ENCODE results near the gene PTBP1. TPM values are rescaled to one million over a fixed set of nuclear protein-coding genes. Genes with fewer than 3 reads are reported as not detected.

PTBP1 gene
- total and polyA plus RNA-seq, 9 of the 15 experiments (the other 6 are each of a cell fraction or from before 2014, with no cell fraction given) = 14.0 to 759 (median 234) TPM

DNA sequence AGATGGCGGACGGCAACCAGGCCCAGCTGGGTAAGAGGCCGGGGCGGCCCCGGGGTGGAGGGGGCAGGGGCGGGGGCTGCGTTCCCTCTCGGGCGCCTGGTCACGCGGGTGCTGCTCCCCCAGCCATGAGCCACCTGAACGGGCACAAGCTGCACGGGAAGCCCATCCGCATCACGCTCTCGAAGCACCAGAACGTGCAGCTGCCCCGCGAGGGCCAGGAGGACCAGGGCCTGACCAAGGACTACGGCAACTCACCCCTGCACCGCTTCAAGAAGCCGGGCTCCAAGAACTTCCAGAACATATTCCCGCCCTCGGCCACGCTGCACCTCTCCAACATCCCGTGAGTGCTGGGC lies 11.1 kb downstream of the PTBP1 start:
- ChIA-PET POLR2A (interaction anchor here (1.1 to 2.0 kb wide), 2 partner anchors 9 to 11 kb away, joined by 6 to 9 read pairs; partner anchors contain the start of gene PTBP1), CTCF (ENCODE audit: low intra/inter-chr PET ratio) (no interaction called here)
- Histone ChIP-seq H3K79me2 (ENCODE audit: control insufficient read depth, insufficient read depth, low read length) (peaks cover 57% of the 10 kb centered on the region), H2AFZ (ENCODE audit: low read depth, low read length) (no peak overlapping the region), H3K4me1 (replicated peaks in 1 of 2; ENCODE audit: control insufficient read depth in 2 of 2, insufficient read depth in 2 of 2, low read length in 2 of 2) (peaks cover 0 to 46% of the 10 kb centered on the region in 2 experiments; a peak in 1 of 5 replicates), H3K9ac (ENCODE audit: insufficient read depth in 1 of 2, low read depth in 2 of 2, low read length in 2 of 2) (no peak overlapping the region), H3K9me3 (replicated peaks; ENCODE audit: control insufficient read depth, insufficient read depth, low read depth, low read length) (peaks cover 3% of the 10 kb centered on the region), H3K4me2 (ENCODE audit: insufficient read depth, low read length) (no peak overlapping the region), H4K20me1 (replicated peaks; ENCODE audit: control insufficient read depth, insufficient read depth, low read length) (peaks cover 12% of the 10 kb centered on the region; the same call in 1 of the 2 replicates), H3K36me3 (ENCODE audit: control insufficient read depth, insufficient read depth, low read length) (peaks cover 94% of the 10 kb centered on the region), H3K27ac (ENCODE audit: extremely low read depth, low read depth, low read length) (no peak overlapping the region), H3K4me3 (no peak overlapping the region), H3K9me1 (ENCODE audit: control insufficient read depth, insufficient read depth, low read length) (no peaks in the 10 kb centered on the region), H3K27me3 (ENCODE audit: control insufficient read depth in 2 of 2, insufficient read depth in 2 of 2, low read length in 2 of 2) (no peaks in the 10 kb centered on the region)
- WGBS (ENCODE audit: insufficient coverage, low coverage, missing lambda C conversion rate) = 98% methylated on average over 8 of the region's 26 CpGs
- ATAC-seq = no peak
- intact Hi-C loops (cut with micrococcal nuclease) (no loop called here), in situ Hi-C loops (cut with MboI) (no loop called here)
- no peak for FAIRE-seq
- peak in 1 of 4 experiments; percentile 32 for DNase-seq (ENCODE audit: extremely low read depth in 1 of 4, low spot score in 3 of 4)
- no TSS peak for BruUV-seq (replicated peaks)
- TF ChIP-seq CC2D1A (IDR thresholded peaks at IDR 0.05) (no peak), SNIP1 (IDR thresholded peaks at IDR 0.05; ENCODE audit: low read depth) (no peak), PTBP1 (IDR thresholded peaks at IDR 0.05; ENCODE audit: low read depth, low read length) (no peak), ZEB2 (IDR thresholded peaks at IDR 0.05) (no peak), ZNF184 (CRISPR knock-in tag; IDR thresholded peaks at IDR 0.05) (no peak)
- TF ChIP-seq, protein P1, sequence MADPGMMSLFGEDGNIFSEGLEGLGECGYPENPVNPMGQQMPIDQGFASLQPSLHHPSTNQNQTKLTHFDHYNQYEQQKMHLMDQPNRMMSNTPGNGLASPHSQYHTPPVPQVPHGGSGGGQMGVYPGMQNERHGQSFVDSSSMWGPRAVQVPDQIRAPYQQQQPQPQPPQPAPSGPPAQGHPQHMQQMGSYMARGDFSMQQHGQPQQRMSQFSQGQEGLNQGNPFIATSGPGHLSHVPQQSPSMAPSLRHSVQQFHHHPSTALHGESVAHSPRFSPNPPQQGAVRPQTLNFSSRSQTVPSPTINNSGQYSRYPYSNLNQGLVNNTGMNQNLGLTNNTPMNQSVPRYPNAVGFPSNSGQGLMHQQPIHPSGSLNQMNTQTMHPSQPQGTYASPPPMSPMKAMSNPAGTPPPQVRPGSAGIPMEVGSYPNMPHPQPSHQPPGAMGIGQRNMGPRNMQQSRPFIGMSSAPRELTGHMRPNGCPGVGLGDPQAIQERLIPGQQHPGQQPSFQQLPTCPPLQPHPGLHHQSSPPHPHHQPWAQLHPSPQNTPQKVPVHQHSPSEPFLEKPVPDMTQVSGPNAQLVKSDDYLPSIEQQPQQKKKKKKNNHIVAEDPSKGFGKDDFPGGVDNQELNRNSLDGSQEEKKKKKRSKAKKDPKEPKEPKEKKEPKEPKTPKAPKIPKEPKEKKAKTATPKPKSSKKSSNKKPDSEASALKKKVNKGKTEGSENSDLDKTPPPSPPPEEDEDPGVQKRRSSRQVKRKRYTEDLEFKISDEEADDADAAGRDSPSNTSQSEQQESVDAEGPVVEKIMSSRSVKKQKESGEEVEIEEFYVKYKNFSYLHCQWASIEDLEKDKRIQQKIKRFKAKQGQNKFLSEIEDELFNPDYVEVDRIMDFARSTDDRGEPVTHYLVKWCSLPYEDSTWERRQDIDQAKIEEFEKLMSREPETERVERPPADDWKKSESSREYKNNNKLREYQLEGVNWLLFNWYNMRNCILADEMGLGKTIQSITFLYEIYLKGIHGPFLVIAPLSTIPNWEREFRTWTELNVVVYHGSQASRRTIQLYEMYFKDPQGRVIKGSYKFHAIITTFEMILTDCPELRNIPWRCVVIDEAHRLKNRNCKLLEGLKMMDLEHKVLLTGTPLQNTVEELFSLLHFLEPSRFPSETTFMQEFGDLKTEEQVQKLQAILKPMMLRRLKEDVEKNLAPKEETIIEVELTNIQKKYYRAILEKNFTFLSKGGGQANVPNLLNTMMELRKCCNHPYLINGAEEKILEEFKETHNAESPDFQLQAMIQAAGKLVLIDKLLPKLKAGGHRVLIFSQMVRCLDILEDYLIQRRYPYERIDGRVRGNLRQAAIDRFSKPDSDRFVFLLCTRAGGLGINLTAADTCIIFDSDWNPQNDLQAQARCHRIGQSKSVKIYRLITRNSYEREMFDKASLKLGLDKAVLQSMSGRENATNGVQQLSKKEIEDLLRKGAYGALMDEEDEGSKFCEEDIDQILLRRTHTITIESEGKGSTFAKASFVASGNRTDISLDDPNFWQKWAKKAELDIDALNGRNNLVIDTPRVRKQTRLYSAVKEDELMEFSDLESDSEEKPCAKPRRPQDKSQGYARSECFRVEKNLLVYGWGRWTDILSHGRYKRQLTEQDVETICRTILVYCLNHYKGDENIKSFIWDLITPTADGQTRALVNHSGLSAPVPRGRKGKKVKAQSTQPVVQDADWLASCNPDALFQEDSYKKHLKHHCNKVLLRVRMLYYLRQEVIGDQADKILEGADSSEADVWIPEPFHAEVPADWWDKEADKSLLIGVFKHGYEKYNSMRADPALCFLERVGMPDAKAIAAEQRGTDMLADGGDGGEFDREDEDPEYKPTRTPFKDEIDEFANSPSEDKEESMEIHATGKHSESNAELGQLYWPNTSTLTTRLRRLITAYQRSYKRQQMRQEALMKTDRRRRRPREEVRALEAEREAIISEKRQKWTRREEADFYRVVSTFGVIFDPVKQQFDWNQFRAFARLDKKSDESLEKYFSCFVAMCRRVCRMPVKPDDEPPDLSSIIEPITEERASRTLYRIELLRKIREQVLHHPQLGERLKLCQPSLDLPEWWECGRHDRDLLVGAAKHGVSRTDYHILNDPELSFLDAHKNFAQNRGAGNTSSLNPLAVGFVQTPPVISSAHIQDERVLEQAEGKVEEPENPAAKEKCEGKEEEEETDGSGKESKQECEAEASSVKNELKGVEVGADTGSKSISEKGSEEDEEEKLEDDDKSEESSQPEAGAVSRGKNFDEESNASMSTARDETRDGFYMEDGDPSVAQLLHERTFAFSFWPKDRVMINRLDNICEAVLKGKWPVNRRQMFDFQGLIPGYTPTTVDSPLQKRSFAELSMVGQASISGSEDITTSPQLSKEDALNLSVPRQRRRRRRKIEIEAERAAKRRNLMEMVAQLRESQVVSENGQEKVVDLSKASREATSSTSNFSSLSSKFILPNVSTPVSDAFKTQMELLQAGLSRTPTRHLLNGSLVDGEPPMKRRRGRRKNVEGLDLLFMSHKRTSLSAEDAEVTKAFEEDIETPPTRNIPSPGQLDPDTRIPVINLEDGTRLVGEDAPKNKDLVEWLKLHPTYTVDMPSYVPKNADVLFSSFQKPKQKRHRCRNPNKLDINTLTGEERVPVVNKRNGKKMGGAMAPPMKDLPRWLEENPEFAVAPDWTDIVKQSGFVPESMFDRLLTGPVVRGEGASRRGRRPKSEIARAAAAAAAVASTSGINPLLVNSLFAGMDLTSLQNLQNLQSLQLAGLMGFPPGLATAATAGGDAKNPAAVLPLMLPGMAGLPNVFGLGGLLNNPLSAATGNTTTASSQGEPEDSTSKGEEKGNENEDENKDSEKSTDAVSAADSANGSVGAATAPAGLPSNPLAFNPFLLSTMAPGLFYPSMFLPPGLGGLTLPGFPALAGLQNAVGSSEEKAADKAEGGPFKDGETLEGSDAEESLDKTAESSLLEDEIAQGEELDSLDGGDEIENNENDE (IDR thresholded peaks at IDR 0.05; ENCODE audit: low read depth, low read length) = no peak
- TF ChIP-seq, protein P2, sequence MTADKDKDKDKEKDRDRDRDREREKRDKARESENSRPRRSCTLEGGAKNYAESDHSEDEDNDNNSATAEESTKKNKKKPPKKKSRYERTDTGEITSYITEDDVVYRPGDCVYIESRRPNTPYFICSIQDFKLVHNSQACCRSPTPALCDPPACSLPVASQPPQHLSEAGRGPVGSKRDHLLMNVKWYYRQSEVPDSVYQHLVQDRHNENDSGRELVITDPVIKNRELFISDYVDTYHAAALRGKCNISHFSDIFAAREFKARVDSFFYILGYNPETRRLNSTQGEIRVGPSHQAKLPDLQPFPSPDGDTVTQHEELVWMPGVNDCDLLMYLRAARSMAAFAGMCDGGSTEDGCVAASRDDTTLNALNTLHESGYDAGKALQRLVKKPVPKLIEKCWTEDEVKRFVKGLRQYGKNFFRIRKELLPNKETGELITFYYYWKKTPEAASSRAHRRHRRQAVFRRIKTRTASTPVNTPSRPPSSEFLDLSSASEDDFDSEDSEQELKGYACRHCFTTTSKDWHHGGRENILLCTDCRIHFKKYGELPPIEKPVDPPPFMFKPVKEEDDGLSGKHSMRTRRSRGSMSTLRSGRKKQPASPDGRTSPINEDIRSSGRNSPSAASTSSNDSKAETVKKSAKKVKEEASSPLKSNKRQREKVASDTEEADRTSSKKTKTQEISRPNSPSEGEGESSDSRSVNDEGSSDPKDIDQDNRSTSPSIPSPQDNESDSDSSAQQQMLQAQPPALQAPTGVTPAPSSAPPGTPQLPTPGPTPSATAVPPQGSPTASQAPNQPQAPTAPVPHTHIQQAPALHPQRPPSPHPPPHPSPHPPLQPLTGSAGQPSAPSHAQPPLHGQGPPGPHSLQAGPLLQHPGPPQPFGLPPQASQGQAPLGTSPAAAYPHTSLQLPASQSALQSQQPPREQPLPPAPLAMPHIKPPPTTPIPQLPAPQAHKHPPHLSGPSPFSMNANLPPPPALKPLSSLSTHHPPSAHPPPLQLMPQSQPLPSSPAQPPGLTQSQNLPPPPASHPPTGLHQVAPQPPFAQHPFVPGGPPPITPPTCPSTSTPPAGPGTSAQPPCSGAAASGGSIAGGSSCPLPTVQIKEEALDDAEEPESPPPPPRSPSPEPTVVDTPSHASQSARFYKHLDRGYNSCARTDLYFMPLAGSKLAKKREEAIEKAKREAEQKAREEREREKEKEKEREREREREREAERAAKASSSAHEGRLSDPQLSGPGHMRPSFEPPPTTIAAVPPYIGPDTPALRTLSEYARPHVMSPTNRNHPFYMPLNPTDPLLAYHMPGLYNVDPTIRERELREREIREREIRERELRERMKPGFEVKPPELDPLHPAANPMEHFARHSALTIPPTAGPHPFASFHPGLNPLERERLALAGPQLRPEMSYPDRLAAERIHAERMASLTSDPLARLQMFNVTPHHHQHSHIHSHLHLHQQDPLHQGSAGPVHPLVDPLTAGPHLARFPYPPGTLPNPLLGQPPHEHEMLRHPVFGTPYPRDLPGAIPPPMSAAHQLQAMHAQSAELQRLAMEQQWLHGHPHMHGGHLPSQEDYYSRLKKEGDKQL (CRISPR knock-in tag; IDR thresholded peaks at IDR 0.05; ENCODE audit: borderline replicate concordance) = no peak

Measured in K562 (cell line).